HL-60 (cell line): Measurements from ENCODE around the gene ZNF358.

Source experiments
- DNase-seq, 2 experiments: peaks; one replicate each; pipeline ENCODE4 v3.0.0-alpha.2; 2010 to 2020; ENCODE audit warnings: low read depth in 1 of 2, low spot score in 1 of 2
- H3K27ac ChIP-seq: fragments of 250-450 bp; sonication (Bioruptor Pico); replicated peaks from 2 replicates; pipeline ENCODE4 v1.5.1; 2020; ENCODE audit warnings: mild to moderate bottlenecking, moderate library complexity
- H3K27me3 ChIP-seq: fragments of 250-450 bp; sonication (Bioruptor Pico); 2 replicates; pipeline ENCODE4 v1.5.1; 2021; ENCODE audit warnings: mild to moderate bottlenecking, moderate library complexity; ENCODE audit not compliant: insufficient read depth, poor library complexity, severe bottlenecking
- H3K4me3 ChIP-seq: replicated peaks from 2 replicates; pipeline ENCODE4 v1.5.1; 2011; ENCODE audit warnings: mild to moderate bottlenecking, control low read depth, low read length; ENCODE audit not compliant: insufficient read depth
- GABPA ChIP-seq: IDR thresholded peaks from 2 replicates; pipeline ENCODE4 v1.6.1; 2012; ENCODE audit warnings: low read depth
- POLR2AphosphoS5 ChIP-seq: IDR thresholded peaks from 2 replicates; pipeline ENCODE4 v1.6.1; 2012; ENCODE audit warnings: low read depth
- REST ChIP-seq: IDR thresholded peaks from 2 replicates; pipeline ENCODE4 v1.6.1; 2012; ENCODE audit warnings: low read depth; ENCODE audit not compliant: insufficient replicate concordance
- SPI1 ChIP-seq: IDR thresholded peaks from 2 replicates; pipeline ENCODE4 v1.6.1; 2012; ENCODE audit warnings: low read depth, mild to moderate bottlenecking, borderline replicate concordance
- TF ChIP-seq, protein P1 (sequence below): IDR thresholded peaks from one replicate; pipeline ENCODE4 v1.5.1; 2011; ENCODE audit warnings: low read length, control low read depth, inconsistent platforms; ENCODE audit not compliant: insufficient read depth

ZNF358 gene

GRCh38 chr19:7527516-7528191, 11.8 kb downstream of the ZNF358 start:
- Histone ChIP-seq H3K4me3 (no peak overlapping the region), H3K27ac (peak overlapping the region; percentile 59), H3K27me3 (no peaks in the 10 kb centered on the region)
- DNase-seq: peak; percentile 68 to 80
- TF ChIP-seq GABPA (no peak; the same call in 1 of the 2 replicates), REST (peak; percentile 18), SPI1 (peak; percentile 85), POLR2AphosphoS5 (peak; percentile 45; the same call in 1 of the 2 replicates)
- TF ChIP-seq, protein P1, sequence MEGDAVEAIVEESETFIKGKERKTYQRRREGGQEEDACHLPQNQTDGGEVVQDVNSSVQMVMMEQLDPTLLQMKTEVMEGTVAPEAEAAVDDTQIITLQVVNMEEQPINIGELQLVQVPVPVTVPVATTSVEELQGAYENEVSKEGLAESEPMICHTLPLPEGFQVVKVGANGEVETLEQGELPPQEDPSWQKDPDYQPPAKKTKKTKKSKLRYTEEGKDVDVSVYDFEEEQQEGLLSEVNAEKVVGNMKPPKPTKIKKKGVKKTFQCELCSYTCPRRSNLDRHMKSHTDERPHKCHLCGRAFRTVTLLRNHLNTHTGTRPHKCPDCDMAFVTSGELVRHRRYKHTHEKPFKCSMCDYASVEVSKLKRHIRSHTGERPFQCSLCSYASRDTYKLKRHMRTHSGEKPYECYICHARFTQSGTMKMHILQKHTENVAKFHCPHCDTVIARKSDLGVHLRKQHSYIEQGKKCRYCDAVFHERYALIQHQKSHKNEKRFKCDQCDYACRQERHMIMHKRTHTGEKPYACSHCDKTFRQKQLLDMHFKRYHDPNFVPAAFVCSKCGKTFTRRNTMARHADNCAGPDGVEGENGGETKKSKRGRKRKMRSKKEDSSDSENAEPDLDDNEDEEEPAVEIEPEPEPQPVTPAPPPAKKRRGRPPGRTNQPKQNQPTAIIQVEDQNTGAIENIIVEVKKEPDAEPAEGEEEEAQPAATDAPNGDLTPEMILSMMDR: no peak

- Histone ChIP-seq H3K4me3 (no peak overlapping the region), H3K27me3 (no peaks in the 10 kb centered on the region), H3K27ac (peak overlapping the region; percentile 59)
- no peak for DNase-seq
- TF ChIP-seq SPI1 (no peak), POLR2AphosphoS5 (no peak), REST (no peak), GABPA (no peak)
- TF ChIP-seq, protein P1: no peak
These were observed 12.3 kb downstream of the ZNF358 start for GRCh38 chr19:7528192-7528519.

- H3K27ac ChIP-seq: no peak overlapping the region
- H3K27me3 ChIP-seq: no peaks in the 10 kb centered on the region
- no peak overlapping the region for H3K4me3 ChIP-seq
- DNase-seq: no peak
- TF ChIP-seq SPI1 (no peak), POLR2AphosphoS5 (no peak), REST (no peak), GABPA (no peak)
- TF ChIP-seq, protein P1: no peak
These were observed 12.8 kb downstream of the ZNF358 start for GRCh38 chr19:7528522-7529245.
